Cardiac fibroblast (primary cell): ENCODE measurements around the gene SF3A2.
A peak's percentile ranks its signal among the peaks of the same experiment; 100 is the strongest.
"Not testable (repeated sequence)": the region's sequence is repeated elsewhere in the genome, so short reads cannot be mapped to it uniquely, and the experiment has no call there.

Experiments used
- DNase-seq, 2 donors: peaks; one replicate each; pipeline versions ENCODE4 v3.0.0 to v3.0.0-alpha.2; 2010; ENCODE audit warnings: low read depth in 2 of 2
- H3K4me3 ChIP-seq, 2 donors: replicated peaks in 1 of 2; 1 replicate in 1 of 2; 2 replicates in 1 of 2; pipeline ENCODE4 v1.5.1; 2011; ENCODE audit warnings: low read depth in 2 of 2, low read length in 2 of 2, mild to moderate bottlenecking in 2 of 2, moderate library complexity in 1 of 2
- CTCF ChIP-seq: IDR thresholded peaks from one replicate; pipeline ENCODE4 v1.5.1; 2011; ENCODE audit warnings: low read depth, mild to moderate bottlenecking, low read length, inconsistent platforms

SF3A2 gene

GRCh38 chr19:2280633-2281264 is 44.1 kb downstream of the SF3A2 start:
- H3K4me3 ChIP-seq = no peak overlapping the region
- TF ChIP-seq CTCF = no peak

GRCh38 chr19:2281265-2282061 is 44.8 kb downstream of the SF3A2 start:
- peak overlapping the region; percentile 26 to 39 for H3K4me3 ChIP-seq
- DNase-seq = not testable (repeated sequence)

More at GRCh38 chr19:2280633-2281264, 44.1 kb downstream of the SF3A2 start:
- no peak for DNase-seq

GRCh38 chr19:2282062-2282861 is 45.6 kb downstream of the SF3A2 start, which contains the start of gene PEAK3:
PEAK3 (minus strand) TSS chr19:2282175; CDS start chr19:2280931, 1,244 bp downstream.
- no peak for TF ChIP-seq CTCF
- H3K4me3 ChIP-seq = peak within 1 kb of the TSS; percentile 26 to 39
- DNase-seq = peak; percentile 31 to 51

- DNase-seq = no peak
- H3K4me3 ChIP-seq = no peak overlapping the region
- no peak for TF ChIP-seq CTCF
These were observed 46.2 kb downstream of the SF3A2 start for GRCh38 chr19:2282862-2283237.

DNA sequence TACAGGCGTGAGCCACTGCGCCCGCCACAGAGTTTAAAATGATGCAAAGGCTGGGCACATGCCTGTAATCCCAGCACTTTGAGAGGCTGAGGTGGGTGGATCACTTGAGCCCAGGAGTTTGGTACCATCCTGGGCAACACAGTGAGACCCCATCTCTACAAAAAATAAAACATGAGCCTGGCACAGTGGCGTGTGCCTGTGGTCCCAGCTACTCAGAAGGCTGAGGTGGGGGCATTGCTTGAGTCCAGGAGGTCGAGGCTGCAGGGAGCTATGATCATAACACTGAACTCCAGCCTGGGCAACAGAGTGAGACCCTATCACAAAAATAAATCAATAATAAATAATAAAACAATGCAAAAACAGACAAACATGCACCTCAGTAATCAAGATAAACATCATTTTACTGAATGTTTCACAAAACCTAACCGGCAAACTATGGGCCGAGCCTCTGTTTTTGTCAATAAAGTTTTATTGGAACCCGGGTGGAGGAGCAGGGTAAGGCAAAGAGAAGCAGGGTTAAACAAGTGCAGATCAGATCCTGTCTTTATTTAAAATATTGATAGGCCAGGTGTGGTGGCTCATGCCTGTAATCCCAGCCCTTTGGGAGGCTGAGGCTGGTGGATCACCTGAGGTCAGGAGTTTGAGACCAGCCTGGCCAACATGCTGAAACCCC is 47.3 kb downstream of the SF3A2 start:
- H3K4me3 ChIP-seq = no peak overlapping the region
- no peak for DNase-seq
- no peak for TF ChIP-seq CTCF

GRCh38 chr19:2286402-2287140 is 49.9 kb downstream of the SF3A2 start:
- H3K4me3 ChIP-seq = no peak overlapping the region

More at GRCh38 chr19:2286402-2287140, 49.9 kb downstream of the SF3A2 start:
- no peak for DNase-seq
- no peak for TF ChIP-seq CTCF
